Ammon's horn (tissue), 1 donor: ENCODE measurements around the gene PPBP.
"Not testable (repeated sequence)": the region's sequence is repeated elsewhere in the genome, so short reads cannot be mapped to it uniquely, and the experiment has no call there.

Experiments used
- DNase-seq: peaks from one replicate; pipeline ENCODE4 v3.0.0-alpha.2; 2016; ENCODE audit warnings: low spot score

Gene PPBP

GRCh38 chr4:73992050-73992449 is 4.1 kb upstream of the PPBP start:
- DNase-seq, result no peak

- no peak for DNase-seq
Observed at GRCh38 chr4:73991742-73992000, 3.7 kb upstream of the PPBP start.

- DNase-seq, result no peak
Observed at GRCh38 chr4:73990988-73991741, 3.2 kb upstream of the PPBP start.

- no peak for DNase-seq
Observed at GRCh38 chr4:73989928-73990327, 1.9 kb upstream of the PPBP start.

GRCh38 chr4:73989031-73989430 is 1.0 kb upstream of the PPBP start:
- DNase-seq, result no peak

GRCh38 chr4:73985528-73985852 is 2.5 kb downstream of the PPBP start:
- DNase-seq, result no peak

GRCh38 chr4:73984736-73985527 is 3.1 kb downstream of the PPBP start:
- DNase-seq, result no peak

- DNase-seq, result not testable (repeated sequence)
Observed at GRCh38 chr4:73981175-73981574, 6.8 kb downstream of the PPBP start.

- DNase-seq, result no peak
Observed at GRCh38 chr4:73979407-73979957, 8.5 kb downstream of the PPBP start.

- DNase-seq, result no peak
Observed at GRCh38 chr4:73978886-73979285, 9.1 kb downstream of the PPBP start.

GRCh38 chr4:73976716-73977115 is 11.3 kb downstream of the PPBP start:
- no peak for DNase-seq

- DNase-seq, result no peak
Observed at GRCh38 chr4:73976217-73976616, 11.8 kb downstream of the PPBP start.

GRCh38 chr4:73974352-73974751 is 13.6 kb downstream of the PPBP start:
- DNase-seq, result no peak

GRCh38 chr4:73970945-73971344 is 17.0 kb downstream of the PPBP start:
- DNase-seq, result no peak

- no peak for DNase-seq
Observed at GRCh38 chr4:73970011-73970410, 18.0 kb downstream of the PPBP start.

GRCh38 chr4:73967866-73968265 is 20.1 kb downstream of the PPBP start:
- DNase-seq, result no peak

- DNase-seq, result no peak
Observed at GRCh38 chr4:73964862-73965611, 23.0 kb downstream of the PPBP start.

GRCh38 chr4:73962724-73963123 is 25.3 kb downstream of the PPBP start:
- DNase-seq, result no peak

- not testable (repeated sequence) for DNase-seq
Observed at GRCh38 chr4:73959041-73959440, 28.9 kb downstream of the PPBP start.

- no peak for DNase-seq
Observed at GRCh38 chr4:73952352-73952751, 35.6 kb downstream of the PPBP start.

GRCh38 chr4:73950376-73950920 is 37.5 kb downstream of the PPBP start:
- not testable (repeated sequence) for DNase-seq

GRCh38 chr4:73948990-73949706 is 38.8 kb downstream of the PPBP start:
- DNase-seq, result no peak
